ENCODE measurements around the gene ATXN8OS. TPM values are rescaled to one million over a fixed set of nuclear protein-coding genes. Genes with fewer than 3 reads are reported as not detected.

Gene ATXN8OS
- not detected for total RNA-seq

GRCh38 chr13:70107498-70108281 is at the start of gene ATXN8OS:
TSS of gene ATXN8OS (plus strand) at chr13:70107826.
- Histone ChIP-seq H3K9me3 (no peaks in the 10 kb centered on the region), H3K9ac (ENCODE audit: low read depth in 2 of 2, low read length in 2 of 2) (no peak within 1 kb of the TSS), H3K27me3 (no peaks in the 10 kb centered on the region), H3K36me3 (no peaks in the 10 kb centered on the region), H3K4me1 (no peaks in the 10 kb centered on the region), H3K27ac (no peak within 1 kb of the TSS), H3K4me3 (no peak within 1 kb of the TSS)
- TF ChIP-seq, protein P1, sequence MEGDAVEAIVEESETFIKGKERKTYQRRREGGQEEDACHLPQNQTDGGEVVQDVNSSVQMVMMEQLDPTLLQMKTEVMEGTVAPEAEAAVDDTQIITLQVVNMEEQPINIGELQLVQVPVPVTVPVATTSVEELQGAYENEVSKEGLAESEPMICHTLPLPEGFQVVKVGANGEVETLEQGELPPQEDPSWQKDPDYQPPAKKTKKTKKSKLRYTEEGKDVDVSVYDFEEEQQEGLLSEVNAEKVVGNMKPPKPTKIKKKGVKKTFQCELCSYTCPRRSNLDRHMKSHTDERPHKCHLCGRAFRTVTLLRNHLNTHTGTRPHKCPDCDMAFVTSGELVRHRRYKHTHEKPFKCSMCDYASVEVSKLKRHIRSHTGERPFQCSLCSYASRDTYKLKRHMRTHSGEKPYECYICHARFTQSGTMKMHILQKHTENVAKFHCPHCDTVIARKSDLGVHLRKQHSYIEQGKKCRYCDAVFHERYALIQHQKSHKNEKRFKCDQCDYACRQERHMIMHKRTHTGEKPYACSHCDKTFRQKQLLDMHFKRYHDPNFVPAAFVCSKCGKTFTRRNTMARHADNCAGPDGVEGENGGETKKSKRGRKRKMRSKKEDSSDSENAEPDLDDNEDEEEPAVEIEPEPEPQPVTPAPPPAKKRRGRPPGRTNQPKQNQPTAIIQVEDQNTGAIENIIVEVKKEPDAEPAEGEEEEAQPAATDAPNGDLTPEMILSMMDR (IDR thresholded peaks at IDR 0.05), result no peak
- intact Hi-C loops (cut with DNase I), result no loop called here
- DNase-seq, result no peak

- Histone ChIP-seq H3K9ac (ENCODE audit: low read depth in 2 of 2, low read length in 2 of 2) (no peak overlapping the region), H3K36me3 (no peaks in the 10 kb centered on the region), H3K9me3 (no peaks in the 10 kb centered on the region), H3K4me1 (no peaks in the 10 kb centered on the region), H3K4me3 (no peak overlapping the region), H3K27me3 (no peaks in the 10 kb centered on the region), H3K27ac (no peak overlapping the region)
- intact Hi-C loops (cut with DNase I), result no loop called here
- TF ChIP-seq, protein P1 (IDR thresholded peaks at IDR 0.05), result no peak
- DNase-seq, result no peak
Measured at GRCh38 chr13:70080012-70080411, 27.6 kb upstream of the ATXN8OS start.

- intact Hi-C loops (cut with DNase I), result no loop called here
- TF ChIP-seq, protein P1 (IDR thresholded peaks at IDR 0.05), result no peak
- H3K9me3 ChIP-seq, result no peaks in the 10 kb centered on the region
Measured at GRCh38 chr13:70087247-70087646, 20.4 kb upstream of the ATXN8OS start.

GRCh38 chr13:70088926-70089325 is 18.7 kb upstream of the ATXN8OS start:
- H3K4me3 ChIP-seq, result no peak overlapping the region
- DNase-seq, result no peak
- intact Hi-C loops (cut with DNase I), result no loop called here
- TF ChIP-seq, protein P1 (IDR thresholded peaks at IDR 0.05), result no peak
- H3K36me3 ChIP-seq, result no peaks in the 10 kb centered on the region
- H3K9ac ChIP-seq (ENCODE audit: low read depth in 2 of 2, low read length in 2 of 2), result no peak overlapping the region
- no peak overlapping the region for H3K27ac ChIP-seq
- H3K4me1 ChIP-seq, result no peaks in the 10 kb centered on the region
- no peaks in the 10 kb centered on the region for H3K27me3 ChIP-seq
- H3K9me3 ChIP-seq, result no peaks in the 10 kb centered on the region

More at GRCh38 chr13:70087247-70087646, 20.4 kb upstream of the ATXN8OS start:
- H3K4me3 ChIP-seq, result no peak overlapping the region
- no peaks in the 10 kb centered on the region for H3K27me3 ChIP-seq
- DNase-seq, result no peak
- H3K36me3 ChIP-seq, result no peaks in the 10 kb centered on the region
- no peak overlapping the region for H3K9ac ChIP-seq (ENCODE audit: low read depth in 2 of 2, low read length in 2 of 2)
- no peak overlapping the region for H3K27ac ChIP-seq
- H3K4me1 ChIP-seq, result no peaks in the 10 kb centered on the region

DNA sequence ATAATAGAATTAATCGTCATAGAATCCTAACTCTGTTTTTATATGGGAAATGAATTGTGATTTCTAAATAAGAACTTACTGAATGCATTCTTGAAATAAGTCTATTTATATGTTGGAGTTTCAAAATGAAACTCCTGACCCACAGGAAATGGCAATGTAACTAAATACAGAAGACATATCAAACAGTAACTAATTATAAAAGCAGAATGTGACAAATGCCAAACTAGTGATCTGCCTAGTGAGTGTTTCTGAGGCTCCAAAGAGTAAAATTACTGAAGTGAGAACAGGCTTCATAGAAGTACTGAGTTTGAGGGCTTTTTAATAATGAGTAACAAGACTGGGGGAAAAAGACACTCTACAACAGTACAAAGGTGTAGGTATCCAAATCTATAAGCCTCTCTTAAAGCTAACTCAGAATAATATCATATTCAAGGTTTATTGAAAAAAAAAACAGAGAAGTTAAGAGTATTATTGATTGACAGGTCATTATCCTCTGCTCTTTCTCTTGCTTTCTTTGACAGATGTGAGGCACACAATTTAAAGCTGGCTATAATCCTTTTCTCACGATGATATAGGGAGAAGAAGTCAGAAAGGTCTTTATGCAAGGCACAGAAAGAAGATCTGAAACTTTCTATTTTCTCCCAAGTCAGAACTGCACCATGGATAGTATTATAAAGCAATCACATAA is 17.4 kb upstream of the ATXN8OS start:
- H3K9me3 ChIP-seq, result no peaks in the 10 kb centered on the region
- H3K9ac ChIP-seq (ENCODE audit: low read depth in 2 of 2, low read length in 2 of 2), result no peak overlapping the region
- H3K4me1 ChIP-seq, result no peaks in the 10 kb centered on the region
- no peaks in the 10 kb centered on the region for H3K36me3 ChIP-seq
- H3K27me3 ChIP-seq, result no peaks in the 10 kb centered on the region
- no peak for DNase-seq
- TF ChIP-seq, protein P1 (IDR thresholded peaks at IDR 0.05), result no peak
- no peak overlapping the region for H3K4me3 ChIP-seq
- no peak overlapping the region for H3K27ac ChIP-seq
- intact Hi-C loops (cut with DNase I), result loop anchor here (10.0 kb wide), 1 partner anchor 485 kb away; no protein-coding TSS in a partner anchor
